Immature natural killer cell (primary cell): ENCODE data around the gene STIP1. TPM values are rescaled to one million over a fixed set of nuclear protein-coding genes. Genes with fewer than 3 reads are reported as not detected.

ENCODE experiments used
- DNase-seq, 3 donors: peaks; one replicate each; pipeline ENCODE4 v3.0.0; 2022; ENCODE audit warnings: mixed read lengths in 1 of 3
- H3K27ac Mint-ChIP-seq, 6 donors: one replicate each; pipeline ENCODE4 v1.8.0; 2020; ENCODE audit warnings: mixed read lengths in 6 of 6, mild to moderate bottlenecking in 5 of 6, inconsistent platforms in 4 of 6, moderate library complexity in 3 of 6
- H3K27me3 Mint-ChIP-seq, 3 donors: one replicate each; pipeline ENCODE4 v1.8.0; 2020 to 2021; ENCODE audit warnings: low read depth in 3 of 3, mild to moderate bottlenecking in 3 of 3, mixed read lengths in 3 of 3, moderate library complexity in 3 of 3, inconsistent platforms in 1 of 3
- H3K36me3 Mint-ChIP-seq, 3 donors: one replicate each; pipeline ENCODE4 v1.8.0; 2020; ENCODE audit warnings: mixed read lengths in 3 of 3, inconsistent platforms in 2 of 3, mild to moderate bottlenecking in 2 of 3
- H3K4me1 Mint-ChIP-seq, 2 donors: one replicate each; pipeline ENCODE4 v1.8.0; 2020; ENCODE audit warnings: inconsistent platforms in 2 of 2, mild to moderate bottlenecking in 2 of 2, mixed read lengths in 2 of 2, moderate library complexity in 1 of 2
- H3K4me3 Mint-ChIP-seq, 5 donors: one replicate each; pipeline ENCODE4 v1.8.0; 2020; ENCODE audit warnings: mild to moderate bottlenecking in 5 of 5, mixed read lengths in 5 of 5, inconsistent platforms in 3 of 5, moderate library complexity in 3 of 5
- H3K9me3 Mint-ChIP-seq, 6 donors: one replicate each; pipeline ENCODE4 v1.8.0; 2020; ENCODE audit warnings: mild to moderate bottlenecking in 6 of 6, mixed read lengths in 6 of 6, inconsistent platforms in 4 of 6, moderate library complexity in 3 of 6
- polyA plus RNA-seq, 3 donors: library from polyadenylated mRNA; unstranded; fragments of 300-500 nt; fragmentation: Illumina TruSeq; gene quantifications; one replicate each; pipeline ENCODE4 v1.2.3, GENCODE V29; 2021

STIP1 gene
- polyA plus RNA-seq, 3 donors from 2014 or later: 51.3 to 113 (median 57.3) TPM

DNA sequence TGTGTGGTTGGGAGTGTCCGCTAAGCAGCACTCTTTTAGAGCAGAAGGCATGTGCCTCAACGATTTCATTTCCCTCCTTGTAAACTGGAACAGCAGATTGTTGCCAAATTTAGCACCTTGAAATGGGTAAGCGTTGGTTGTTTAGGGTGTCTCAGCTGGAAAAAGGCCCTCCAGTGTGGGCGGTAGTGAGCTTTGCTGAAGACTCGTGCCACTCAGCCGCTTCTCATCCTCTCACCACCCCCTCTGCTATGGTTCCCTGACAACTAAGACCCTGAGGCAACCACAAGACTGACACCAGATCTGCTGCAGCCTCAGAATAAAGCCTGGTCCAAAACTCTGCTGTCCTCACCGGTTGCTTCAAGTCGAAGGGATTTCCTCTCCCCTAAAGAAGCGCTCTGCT is 10.7 kb downstream of the STIP1 start:
- Mint-ChIP-seq H3K27me3 (no peaks in the 10 kb centered on the region), H3K27ac (peak overlapping the region in 1 of 6 donors; percentile 28), H3K9me3 (no peaks in the 10 kb centered on the region), H3K4me3 (no peak overlapping the region), H3K36me3 (peaks cover 20 to 51% (median 37%) of the 10 kb centered on the region in 3 donors), H3K4me1 (peaks cover 8 to 16% of the 10 kb centered on the region in 2 donors)
- DNase-seq: no peak

- Mint-ChIP-seq H3K9me3 (no peaks in the 10 kb centered on the region), H3K4me1 (peaks cover 5 to 7% of the 10 kb centered on the region in 2 donors), H3K36me3 (peaks cover 29 to 60% (median 48%) of the 10 kb centered on the region in 3 donors), H3K27me3 (no peaks in the 10 kb centered on the region), H3K27ac (peak overlapping the region in 1 of 6 donors; percentile 46), H3K4me3 (no peak overlapping the region)
- no peak for DNase-seq
Observed at GRCh38 chr11:64198511-64198910, 12.5 kb downstream of the STIP1 start.

GRCh38 chr11:64201543-64201942 is 15.6 kb downstream of the STIP1 start:
- H3K4me3 Mint-ChIP-seq: no peak overlapping the region

GRCh38 chr11:64202992-64203391 is 17.0 kb downstream of the STIP1 start:
- peaks cover 19 to 41% (median 28%) of the 10 kb centered on the region in 3 donors for H3K36me3 Mint-ChIP-seq
- no peaks in the 10 kb centered on the region for H3K9me3 Mint-ChIP-seq
- no peak overlapping the region for H3K27ac Mint-ChIP-seq
- peaks cover 3 to 11% (median 6%) of the 10 kb centered on the region in 3 donors for H3K27me3 Mint-ChIP-seq
- peaks cover 25 to 33% of the 10 kb centered on the region in 2 donors for H3K4me1 Mint-ChIP-seq
- no peak for DNase-seq
- no peak overlapping the region for H3K4me3 Mint-ChIP-seq

More at GRCh38 chr11:64201543-64201942, 15.6 kb downstream of the STIP1 start:
- DNase-seq: no peak
- no peaks in the 10 kb centered on the region for H3K9me3 Mint-ChIP-seq
- peaks cover 27 to 51% (median 38%) of the 10 kb centered on the region in 3 donors for H3K36me3 Mint-ChIP-seq
- H3K27ac Mint-ChIP-seq: peak overlapping the region in 3 of 6 donors; percentile 1 to 70 (median 34)
- H3K4me1 Mint-ChIP-seq: peaks cover 26% of the 10 kb centered on the region in 2 donors
- H3K27me3 Mint-ChIP-seq: peaks cover 0 to 6% (median 3%) of the 10 kb centered on the region in 3 donors

GRCh38 chr11:64203421-64204079 is 17.6 kb downstream of the STIP1 start:
- Mint-ChIP-seq H3K9me3 (no peaks in the 10 kb centered on the region), H3K36me3 (peaks cover 19 to 41% (median 28%) of the 10 kb centered on the region in 3 donors), H3K27ac (peak overlapping the region in 4 of 6 donors; percentile 49 to 90 (median 67)), H3K27me3 (peaks cover 3 to 11% (median 6%) of the 10 kb centered on the region in 3 donors), H3K4me1 (peaks cover 25 to 34% of the 10 kb centered on the region in 2 donors), H3K4me3 (peak overlapping the region in 1 of 5 donors; percentile 17)
- DNase-seq: no peak

DNA sequence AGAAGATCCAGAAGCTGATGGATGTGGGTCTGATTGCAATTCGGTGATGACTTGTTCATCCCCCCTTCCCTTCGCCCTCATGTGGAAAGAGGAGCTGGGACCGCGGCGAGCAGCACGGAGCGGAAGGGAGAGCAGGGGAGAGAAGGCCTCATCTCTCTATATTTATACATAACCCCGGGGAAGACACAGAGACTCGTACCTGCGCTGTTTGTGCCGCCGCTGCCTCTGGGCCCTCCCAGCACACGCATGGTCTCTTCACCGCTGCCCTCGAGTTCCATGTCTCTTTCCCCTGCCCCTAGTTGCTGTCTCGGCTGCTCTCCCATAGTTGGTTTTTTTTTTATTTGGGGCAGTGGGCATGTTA is 18.1 kb downstream of the STIP1 start:
- peaks cover 30 to 39% of the 10 kb centered on the region in 2 donors for H3K4me1 Mint-ChIP-seq
- peaks cover 19 to 41% (median 28%) of the 10 kb centered on the region in 3 donors for H3K36me3 Mint-ChIP-seq
- no peak for DNase-seq
- no peaks in the 10 kb centered on the region for H3K9me3 Mint-ChIP-seq
- peak overlapping the region in 5 of 6 donors; percentile 40 to 92 (median 84) for H3K27ac Mint-ChIP-seq
- H3K4me3 Mint-ChIP-seq: no peak overlapping the region
- H3K27me3 Mint-ChIP-seq: peaks cover 3 to 11% (median 6%) of the 10 kb centered on the region in 3 donors

DNA sequence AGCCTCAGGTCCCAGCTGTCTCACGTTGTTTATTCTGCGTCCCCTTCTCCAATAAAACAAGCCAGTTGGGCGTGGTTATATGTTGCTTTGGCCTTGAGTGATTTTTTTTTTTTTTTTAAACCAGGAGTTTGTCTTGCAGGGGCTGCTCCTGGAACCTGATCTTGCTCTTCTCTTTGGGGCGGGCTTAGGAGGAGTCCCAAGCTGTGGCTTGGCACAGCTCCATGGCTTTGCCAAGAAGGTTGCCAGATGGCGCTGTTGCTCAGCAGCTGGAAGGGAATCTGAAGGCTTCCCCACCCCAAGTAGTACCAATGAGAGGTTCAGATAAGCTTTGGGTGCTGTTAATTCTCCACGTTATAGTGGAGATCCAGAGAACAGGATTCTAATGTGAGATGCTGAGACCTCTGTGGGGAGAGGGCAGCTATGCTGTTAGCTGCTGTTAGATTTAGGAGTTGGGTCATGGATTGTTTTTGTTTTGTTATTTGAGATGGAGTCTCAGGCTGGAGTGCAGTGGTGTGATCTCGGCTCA is 18.6 kb downstream of the STIP1 start:
- DNase-seq: peak; percentile 71 to 79 (median 74)
- Mint-ChIP-seq H3K27me3 (peaks cover 5 to 11% (median 6%) of the 10 kb centered on the region in 3 donors), H3K27ac (peak overlapping the region; percentile 83 to 97 (median 91)), H3K4me3 (peak overlapping the region; percentile 44 to 86 (median 82)), H3K4me1 (peaks cover 32 to 40% of the 10 kb centered on the region in 2 donors), H3K36me3 (peaks cover 19 to 41% (median 28%) of the 10 kb centered on the region in 3 donors), H3K9me3 (no peaks in the 10 kb centered on the region)

- peak within 1 kb of the TSS; percentile 91 to 96 (median 95) for H3K27ac Mint-ChIP-seq
- H3K4me1 Mint-ChIP-seq: peaks cover 32 to 45% of the 10 kb centered on the region in 2 donors
- H3K36me3 Mint-ChIP-seq: peaks cover 15 to 27% (median 17%) of the 10 kb centered on the region in 3 donors
- peaks cover 5 to 11% (median 6%) of the 10 kb centered on the region in 3 donors for H3K27me3 Mint-ChIP-seq
- peak; percentile 63 to 68 (median 66) for DNase-seq
- no peaks in the 10 kb centered on the region for H3K9me3 Mint-ChIP-seq
- peak within 1 kb of the TSS; percentile 90 to 95 (median 91) for H3K4me3 Mint-ChIP-seq
Observed at GRCh38 chr11:64206457-64207255, 20.7 kb downstream of the STIP1 start, which contains the start of gene FERMT3. FERMT3 (plus strand) TSS chr11:64206721; CDS start chr11:64207365, 644 bp downstream.

- Mint-ChIP-seq H3K4me1 (peaks cover 39 to 45% of the 10 kb centered on the region in 2 donors), H3K9me3 (no peaks in the 10 kb centered on the region), H3K27ac (peak overlapping the region; percentile 91 to 96 (median 95)), H3K4me3 (peak overlapping the region; percentile 90 to 95 (median 91)), H3K36me3 (peaks cover 18 to 25% (median 21%) of the 10 kb centered on the region in 3 donors), H3K27me3 (peaks cover 5 to 11% (median 6%) of the 10 kb centered on the region in 3 donors)
- peak; percentile 78 to 80 (median 79) for DNase-seq
Observed at GRCh38 chr11:64207256-64208085, 21.5 kb downstream of the STIP1 start.

- peaks cover 43 to 45% of the 10 kb centered on the region in 2 donors for H3K4me1 Mint-ChIP-seq
- H3K4me3 Mint-ChIP-seq: peak overlapping the region; percentile 90 to 95 (median 91)
- H3K27me3 Mint-ChIP-seq: peaks cover 5 to 11% (median 6%) of the 10 kb centered on the region in 3 donors
- no peaks in the 10 kb centered on the region for H3K9me3 Mint-ChIP-seq
- peaks cover 14 to 24% (median 19%) of the 10 kb centered on the region in 3 donors for H3K36me3 Mint-ChIP-seq
- peak overlapping the region; percentile 91 to 96 (median 95) for H3K27ac Mint-ChIP-seq
- no peak for DNase-seq
Observed at GRCh38 chr11:64208086-64208795, 22.3 kb downstream of the STIP1 start.

GRCh38 chr11:64208796-64209562 is 23.0 kb downstream of the STIP1 start:
- H3K9me3 Mint-ChIP-seq: no peaks in the 10 kb centered on the region

GRCh38 chr11:64209563-64209843 is 23.5 kb downstream of the STIP1 start:
- Mint-ChIP-seq H3K4me1 (peaks cover 39 to 41% of the 10 kb centered on the region in 2 donors), H3K27ac (peak overlapping the region; percentile 20 to 96 (median 60)), H3K27me3 (peaks cover 4 to 8% (median 6%) of the 10 kb centered on the region in 3 donors), H3K36me3 (peaks cover 11 to 14% (median 11%) of the 10 kb centered on the region in 3 donors), H3K9me3 (no peaks in the 10 kb centered on the region), H3K4me3 (peak overlapping the region in 3 of 5 donors; percentile 41 to 47 (median 44))
- DNase-seq: no peak

More at GRCh38 chr11:64208796-64209562, 23.0 kb downstream of the STIP1 start:
- no peak for DNase-seq
- Mint-ChIP-seq H3K27me3 (peaks cover 5 to 10% (median 6%) of the 10 kb centered on the region in 3 donors), H3K27ac (peak overlapping the region; percentile 79 to 96 (median 95)), H3K4me1 (peaks cover 44 to 45% of the 10 kb centered on the region in 2 donors), H3K4me3 (peak overlapping the region; percentile 31 to 91 (median 54)), H3K36me3 (peaks cover 14 to 19% (median 15%) of the 10 kb centered on the region in 3 donors)
